K562 (cell line): ENCODE data around the gene TRAPPC12. TPM values are rescaled to one million over a fixed set of nuclear protein-coding genes. Genes with fewer than 3 reads are reported as not detected.

Source experiments
- ATAC-seq: fragments of 200-7000 bp; cut with Tn5 transposase; 3 replicates; pipeline ENCODE4 v1.9.1; 2020; ENCODE audit warnings: moderate library complexity
- BruUV-seq: library from RNA; stranded (reverse); fragments of 400-500 nt; replicated peaks from 2 replicates; lab custom pipeline; 2021; lab: Mats Ljungman, UMichigan
- CTCF ChIA-PET: fragments of 300-600 bp; formaldehyde crosslinking; extraction: SDS; loops from one replicate; lab custom pipeline; 2021; ENCODE audit warnings: low intra/inter-chr PET ratio; lab: Yijun Ruan, JAX
- POLR2A ChIA-PET: fragments of 300-600, 350-650 bp; sonication (Branson Sonifier 250); formaldehyde crosslinking; extraction: SDS; loops from one replicate; lab custom pipeline; 2021; ENCODE audit warnings: antibody characterized with exemption, inconsistent platforms; lab: Yijun Ruan, JAX
- DNase-seq, 4 experiments: peaks; one replicate each; pipeline versions ENCODE4 v3.0.0 to v3.0.0-alpha.2; 2011 to 2018; ENCODE audit warnings: low spot score in 3 of 4, mixed read lengths in 3 of 4; ENCODE audit errors: extremely low read depth in 1 of 4
- FAIRE-seq: peaks from 2 replicates; lab custom pipeline; 2011; peaks lifted over from hg19 to GRCh38; lab: Jason Lieb, UNC
- H2AFZ ChIP-seq: 2 replicates; pipeline ENCODE4 v1.6.0; 2011; ENCODE audit warnings: low read depth, low read length, control low read depth, inconsistent platforms
- H3K27ac ChIP-seq: fragments of 200-600 bp; 3 replicates; pipeline ENCODE4 v1.8.0; 2011; ENCODE audit warnings: low read depth, mild to moderate bottlenecking, control low read depth, inconsistent platforms, low read length, moderate library complexity, mixed read lengths; ENCODE audit errors: extremely low read depth
- H3K27me3 ChIP-seq, 2 experiments: fragments of 300-600 bp in 1 of 2; 2 replicates in 1 of 2; 3 replicates in 1 of 2; pipeline versions ENCODE4 v1.6.0 to v1.8.0; 2011; ENCODE audit warnings: inconsistent platforms in 2 of 2, low read length in 2 of 2, mild to moderate bottlenecking in 1 of 2, mixed read lengths in 1 of 2, moderate library complexity in 1 of 2; ENCODE audit not compliant: control insufficient read depth in 2 of 2, insufficient read depth in 2 of 2
- H3K36me3 ChIP-seq: fragments of 300-600 bp; 3 replicates; pipeline ENCODE4 v1.8.0; 2011; ENCODE audit warnings: mild to moderate bottlenecking, low read length, inconsistent platforms; ENCODE audit not compliant: control insufficient read depth, insufficient read depth
- H3K4me1 ChIP-seq, 2 experiments: fragments of 200-600 bp in 1 of 2; replicated peaks in 1 of 2; 2 replicates in 1 of 2; 3 replicates in 1 of 2; pipeline versions ENCODE4 v1.5.1 to v1.8.0; 2011; ENCODE audit warnings: inconsistent platforms in 2 of 2, low read length in 2 of 2, mild to moderate bottlenecking in 1 of 2, mixed read lengths in 1 of 2, moderate library complexity in 1 of 2; ENCODE audit not compliant: control insufficient read depth in 2 of 2, insufficient read depth in 2 of 2
- H3K4me2 ChIP-seq: 2 replicates; pipeline ENCODE4 v1.6.1; 2011; ENCODE audit warnings: low read length, control low read depth, inconsistent platforms, mixed read lengths; ENCODE audit not compliant: insufficient read depth
- H3K4me3 ChIP-seq: fragments of 200-600 bp; sonication (generic), shearing (Covaris generic); 2 replicates; pipeline ENCODE4 v1.5.1; 2016; ENCODE audit warnings: control low read depth, inconsistent platforms
- H3K79me2 ChIP-seq: fragments of 200-600 bp; 3 replicates; pipeline ENCODE4 v1.8.0; 2011; ENCODE audit warnings: low read length, inconsistent platforms; ENCODE audit not compliant: control insufficient read depth, insufficient read depth
- H3K9ac ChIP-seq, 2 experiments: 2 replicates each; pipeline versions ENCODE4 v1.6.0 to v1.6.1; 2011; ENCODE audit warnings: low read depth in 2 of 2, low read length in 2 of 2, control low read depth in 1 of 2, inconsistent platforms in 1 of 2, mild to moderate bottlenecking in 1 of 2, mixed read lengths in 1 of 2; ENCODE audit not compliant: insufficient read depth in 1 of 2
- H3K9me1 ChIP-seq: one replicate; pipeline ENCODE4 v1.6.0; 2011; ENCODE audit warnings: inconsistent platforms, mild to moderate bottlenecking, low read length, moderate library complexity; ENCODE audit not compliant: control insufficient read depth, insufficient read depth
- H3K9me3 ChIP-seq: replicated peaks from 2 replicates; pipeline ENCODE4 v1.5.1; 2011; ENCODE audit warnings: low read depth, low read length, inconsistent platforms; ENCODE audit not compliant: control insufficient read depth, insufficient read depth
- H4K20me1 ChIP-seq: replicated peaks from 2 replicates; pipeline ENCODE4 v1.6.1; 2011; ENCODE audit warnings: low read length, inconsistent platforms, mixed read lengths; ENCODE audit not compliant: control insufficient read depth, insufficient read depth
- FOXA3 ChIP-seq, 2 experiments: fragments of 450-650 bp in 1 of 2; sonication (generic) in 1 of 2; formaldehyde crosslinking; IDR thresholded peaks in 1 of 2; conservative IDR thresholded peaks in 1 of 2; 2 replicates each; pipeline versions ENCODE4 v1.4.0 to v1.8.0; 2020 to 2022; ENCODE audit warnings: mild to moderate bottlenecking in 2 of 2, missing genetic modification reagents in 1 of 2
- NCOA4 ChIP-seq: fragments of 450-650 bp; IDR thresholded peaks from 2 replicates; pipeline ENCODE4 v1.6.1; 2018; ENCODE audit warnings: mild to moderate bottlenecking; ENCODE audit not compliant: partially characterized antibody
- NFIC ChIP-seq: fragments of 450-650 bp; IDR thresholded peaks from 2 replicates; pipeline ENCODE4 v1.6.1; 2017; ENCODE audit warnings: mild to moderate bottlenecking, inconsistent platforms
- NR2C1 ChIP-seq, 2 experiments: fragments of 450-650 bp; IDR thresholded peaks; 2 replicates each; pipeline ENCODE4 v1.6.1; 2017; ENCODE audit warnings: mild to moderate bottlenecking in 2 of 2, antibody characterized with exemption in 1 of 2, inconsistent platforms in 1 of 2, missing compliant biosample characterization in 1 of 2, missing genetic modification characterization in 1 of 2
- WGBS: fragments of 100-300 bp; shearing (Covaris generic); methylation state at CpG from one replicate; pipeline ENCODE4 v1.1.6; 2016; ENCODE audit warnings: low coverage, mixed read lengths; ENCODE audit not compliant: insufficient coverage; ENCODE audit errors: missing lambda C conversion rate; 5-methylcytosine and 5-hydroxymethylcytosine counted together
- in situ Hi-C: fragments of 300-500 bp; cut with MboI; formaldehyde crosslinking; loops from 4 replicates; pipeline ENCODE4 v1.15.0; 2018; ENCODE audit warnings: inconsistent platforms, mixed read lengths
- intact Hi-C: fragments of 100-400 bp; cut with micrococcal nuclease; formaldehyde crosslinking; loops from 2 replicates; pipeline ENCODE4 v1.14.2; 2022
- polyA plus RNA-seq, 8 experiments: library from polyadenylated mRNA; depleted of rRNA in 4 of 8; stranded (reverse) in 5 of 8; unstranded in 3 of 8; fragments of >200 nt; fragmentation: Nextera tagmentation in 2 of 8; fragmentation: Illumina TruSeq in 1 of 8; extraction: Ambion mirVana in 2 of 8; extraction: Trizol in 1 of 8; gene quantifications; 2 replicates each; pipeline versions ENCODE4 v1.2.1 to v1.2.3, GENCODE V29; 2011 to 2014; ENCODE audit warnings: inconsistent platforms in 1 of 8, missing spikeins in 1 of 8
- total RNA-seq, 7 experiments: library from RNA; depleted of rRNA in 6 of 7; stranded (reverse); fragments of >200 nt in 6 of 7; fragmentation: Illumina TruSeq in 2 of 7; extraction: Trizol in 2 of 7; gene quantifications; 2 replicates each; pipeline versions ENCODE4 v1.2.1 to v1.2.3, GENCODE V29; 2011 to 2021; ENCODE audit warnings: low replicate concordance in 1 of 7
- TF ChIP-seq, protein P1 (sequence below): fragments of 250-450 bp; sonication (Bioruptor Pico); IDR thresholded peaks from 2 replicates; pipeline ENCODE4 v1.8.0; 2022; ENCODE audit warnings: inconsistent platforms, mild to moderate bottlenecking, moderate library complexity, borderline replicate concordance
- TF ChIP-seq, protein P2 (sequence below), 2 experiments: IDR thresholded peaks in 1 of 2; conservative IDR thresholded peaks in 1 of 2; 2 replicates each; pipeline ENCODE4 v1.6.1; 2016; ENCODE audit warnings: low read depth in 2 of 2, mild to moderate bottlenecking in 1 of 2, missing compliant biosample characterization in 1 of 2, missing genetic modification characterization in 1 of 2, moderate library complexity in 1 of 2

The TRAPPC12 gene
- total and polyA plus RNA-seq, 9 of the 15 experiments (the other 6 are each of a cell fraction or from before 2014, with no cell fraction given) = 8.0 to 75.2 (median 39.1) TPM

DNA sequence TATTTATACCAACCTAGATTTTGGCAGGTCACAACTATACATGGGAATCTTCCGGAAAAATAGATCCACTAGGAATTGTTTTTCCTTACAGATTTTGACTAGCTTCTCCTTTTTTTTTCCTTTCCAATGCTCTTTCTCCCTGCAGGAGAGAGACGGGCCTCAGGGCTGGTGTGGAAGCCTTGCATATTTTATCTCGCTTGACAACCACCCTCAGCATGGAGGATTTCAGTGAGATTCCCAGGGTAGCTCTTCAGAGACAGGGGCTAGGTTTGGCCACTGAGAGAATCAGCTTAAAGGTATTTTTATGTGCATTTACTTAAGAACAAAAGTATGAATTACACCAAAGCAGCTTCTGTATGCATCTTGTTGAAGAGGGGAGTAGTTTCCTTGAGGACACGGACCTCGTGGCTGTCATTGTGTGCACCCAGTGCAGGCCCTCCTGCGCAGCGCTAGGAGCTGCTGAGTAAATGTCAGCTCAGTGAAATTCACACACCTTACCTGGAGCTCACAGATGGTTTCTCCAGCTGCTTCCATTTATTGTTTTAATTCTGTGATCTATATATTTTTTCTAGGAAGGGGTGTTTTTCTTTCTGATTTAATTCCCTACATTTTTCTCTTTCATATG, 54.4 kb downstream of the TRAPPC12 start:
- POLR2A ChIA-PET = interaction anchor here (0.6 to 1.7 kb wide), 2 partner anchors 11 to 245 kb away, joined by 4 read pairs; no protein-coding TSS in a partner anchor
- no peaks in the 10 kb centered on the region for H3K9me1 ChIP-seq
- H4K20me1 ChIP-seq = no peaks in the 10 kb centered on the region
- CTCF ChIA-PET = no interaction called here
- H2AFZ ChIP-seq = no peak overlapping the region
- TF ChIP-seq, protein P1, sequence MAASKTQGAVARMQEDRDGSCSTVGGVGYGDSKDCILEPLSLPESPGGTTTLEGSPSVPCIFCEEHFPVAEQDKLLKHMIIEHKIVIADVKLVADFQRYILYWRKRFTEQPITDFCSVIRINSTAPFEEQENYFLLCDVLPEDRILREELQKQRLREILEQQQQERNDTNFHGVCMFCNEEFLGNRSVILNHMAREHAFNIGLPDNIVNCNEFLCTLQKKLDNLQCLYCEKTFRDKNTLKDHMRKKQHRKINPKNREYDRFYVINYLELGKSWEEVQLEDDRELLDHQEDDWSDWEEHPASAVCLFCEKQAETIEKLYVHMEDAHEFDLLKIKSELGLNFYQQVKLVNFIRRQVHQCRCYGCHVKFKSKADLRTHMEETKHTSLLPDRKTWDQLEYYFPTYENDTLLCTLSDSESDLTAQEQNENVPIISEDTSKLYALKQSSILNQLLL (CRISPR knock-in tag) = no peak
- TF ChIP-seq, protein P2, sequence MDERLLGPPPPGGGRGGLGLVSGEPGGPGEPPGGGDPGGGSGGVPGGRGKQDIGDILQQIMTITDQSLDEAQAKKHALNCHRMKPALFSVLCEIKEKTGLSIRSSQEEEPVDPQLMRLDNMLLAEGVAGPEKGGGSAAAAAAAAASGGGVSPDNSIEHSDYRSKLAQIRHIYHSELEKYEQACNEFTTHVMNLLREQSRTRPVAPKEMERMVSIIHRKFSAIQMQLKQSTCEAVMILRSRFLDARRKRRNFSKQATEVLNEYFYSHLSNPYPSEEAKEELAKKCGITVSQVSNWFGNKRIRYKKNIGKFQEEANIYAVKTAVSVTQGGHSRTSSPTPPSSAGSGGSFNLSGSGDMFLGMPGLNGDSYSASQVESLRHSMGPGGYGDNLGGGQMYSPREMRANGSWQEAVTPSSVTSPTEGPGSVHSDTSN (CRISPR knock-in tag; IDR thresholded peaks at IDR 0.05; ENCODE audit: low read depth) = no peak
- TF ChIP-seq, protein P2 (tag; conservative IDR thresholded peaks at IDR 0.05; ENCODE audit: low read depth) = no peak
- TF ChIP-seq NR2C1 (IDR thresholded peaks at IDR 0.05) (no peak), NR2C1 (tag; IDR thresholded peaks at IDR 0.05) (no peak), NFIC (no peak), NCOA4 (no peak), FOXA3 (CRISPR knock-in tag; conservative IDR thresholded peaks at IDR 0.05 in 1 of 2, IDR thresholded peaks at IDR 0.05 in 1 of 2) (no peak)
- H3K4me2 ChIP-seq = no peak overlapping the region
- no peak for ATAC-seq
- no TSS peak for BruUV-seq
- intact Hi-C loops (no loop called here), in situ Hi-C loops (no loop called here)
- H3K9me3 ChIP-seq = no peaks in the 10 kb centered on the region
- H3K9ac ChIP-seq = no peak overlapping the region
- FAIRE-seq = no peak
- peaks cover under 1 to 3% of the 10 kb centered on the region in 2 experiments; a peak in 2 of 5 replicates for H3K4me1 ChIP-seq
- no peak overlapping the region for H3K27ac ChIP-seq
- DNase-seq = no peak
- H3K79me2 ChIP-seq = no peaks in the 10 kb centered on the region
- WGBS = 87% methylated on average over 7 of the region's 7 CpGs
- H3K4me3 ChIP-seq = no peak overlapping the region
- H3K27me3 ChIP-seq = no peaks in the 10 kb centered on the region
- peaks cover 45% of the 10 kb centered on the region; the same call in 2 of the 3 replicates for H3K36me3 ChIP-seq
